ENCODE data around the gene ADARB2.

DNA sequence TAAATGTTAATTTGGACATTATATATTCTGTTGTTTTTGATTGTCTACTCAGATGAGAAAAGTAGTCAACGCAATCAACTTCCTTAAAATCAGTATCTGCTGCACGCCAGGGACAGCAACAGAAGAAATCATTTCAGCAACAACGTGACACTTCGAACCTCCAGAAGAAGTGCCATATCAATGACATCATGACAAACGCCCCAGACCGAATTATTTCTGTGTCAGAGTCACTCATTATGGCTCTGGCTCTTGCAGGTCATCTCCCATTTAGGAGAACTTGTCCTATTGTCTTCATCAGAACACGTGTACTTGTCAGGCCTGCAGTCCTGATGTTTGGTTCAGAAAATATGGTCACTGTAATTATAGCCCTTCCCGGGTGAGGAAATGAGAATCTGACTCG, 276.3 kb downstream of the ADARB2 start:
- no peak for TF ChIP-seq CTCF (IDR thresholded peaks at IDR 0.05)
- no peak for TF ChIP-seq POLR2A (IDR thresholded peaks at IDR 0.05)
